ENCODE results near the gene NEK6.

Gene NEK6

GRCh38 chr9:124329206-124329792, 71.5 kb downstream of the NEK6 start:
- no peaks in the 10 kb centered on the region for H3K36me3 ChIP-seq (ENCODE audit: insufficient read depth, low read length)
- no peak overlapping the region for H3K27ac ChIP-seq (ENCODE audit: low read length)
- no peak overlapping the region for H3K9ac ChIP-seq (ENCODE audit: low read depth, low read length)
- no peak overlapping the region for H3K4me3 ChIP-seq (ENCODE audit: low read depth in 1 of 2, low read length in 2 of 2)
- no peaks in the 10 kb centered on the region for H3K79me2 ChIP-seq (ENCODE audit: insufficient read depth, low read length)
- no peaks in the 10 kb centered on the region for H3K9me3 ChIP-seq (ENCODE audit: insufficient read depth, low read length, severe bottlenecking)
- no peak overlapping the region for H3K4me2 ChIP-seq (ENCODE audit: insufficient read depth, low read length)
- H3K27me3 ChIP-seq (ENCODE audit: insufficient read depth, low read length, poor library complexity): no peaks in the 10 kb centered on the region
- no peaks in the 10 kb centered on the region for H3K4me1 ChIP-seq (ENCODE audit: insufficient read depth, low read length)
- H2AFZ ChIP-seq (ENCODE audit: low read depth, low read length): no peak overlapping the region
- DNase-seq (no peak), ATAC-seq (ENCODE audit: insufficient read depth, low read depth) (no peak)
- 0 out of 2 replicates have a peak, but pooled peaks cover 5% of the 10 kb centered on the region for H4K20me1 ChIP-seq (ENCODE audit: insufficient read depth, low read length)
- TF ChIP-seq CTCF (IDR thresholded peaks at IDR 0.05; ENCODE audit: borderline replicate concordance, extremely low read depth, low read length, poor library complexity, severe bottlenecking) (no peak), EZH2 (IDR thresholded peaks at IDR 0.05; ENCODE audit: borderline replicate concordance, low read depth, low read length, severe bottlenecking) (no peak)

GRCh38 chr9:124330011-124330697, 72.4 kb downstream of the NEK6 start:
- 0 out of 2 replicates have a peak, but pooled peaks cover 5% of the 10 kb centered on the region for H4K20me1 ChIP-seq (ENCODE audit: insufficient read depth, low read length)
- no peak overlapping the region for H3K4me3 ChIP-seq (ENCODE audit: low read depth in 1 of 2, low read length in 2 of 2)
- no peak overlapping the region for H3K9ac ChIP-seq (ENCODE audit: low read depth, low read length)
- no peak for DNase-seq
- no peak for TF ChIP-seq CTCF (IDR thresholded peaks at IDR 0.05; ENCODE audit: borderline replicate concordance, extremely low read depth, low read length, poor library complexity, severe bottlenecking)
- TF ChIP-seq EZH2 (IDR thresholded peaks at IDR 0.05; ENCODE audit: borderline replicate concordance, low read depth, low read length, severe bottlenecking): no peak
- no peaks in the 10 kb centered on the region for H3K9me3 ChIP-seq (ENCODE audit: insufficient read depth, low read length, severe bottlenecking)
- no peaks in the 10 kb centered on the region for H3K4me1 ChIP-seq (ENCODE audit: insufficient read depth, low read length)
- H3K4me2 ChIP-seq (ENCODE audit: insufficient read depth, low read length): no peak overlapping the region
- H3K27ac ChIP-seq (ENCODE audit: low read length): no peak overlapping the region
- H3K79me2 ChIP-seq (ENCODE audit: insufficient read depth, low read length): no peaks in the 10 kb centered on the region
- no peaks in the 10 kb centered on the region for H3K27me3 ChIP-seq (ENCODE audit: insufficient read depth, low read length, poor library complexity)
- H3K36me3 ChIP-seq (ENCODE audit: insufficient read depth, low read length): no peaks in the 10 kb centered on the region
- no peak overlapping the region for H2AFZ ChIP-seq (ENCODE audit: low read depth, low read length)
- ATAC-seq (ENCODE audit: insufficient read depth, low read depth): no peak

GRCh38 chr9:124331580-124331979, 73.8 kb downstream of the NEK6 start:
- Histone ChIP-seq H3K79me2 (ENCODE audit: insufficient read depth, low read length) (no peaks in the 10 kb centered on the region), H3K9me3 (ENCODE audit: insufficient read depth, low read length, severe bottlenecking) (no peaks in the 10 kb centered on the region), H3K4me2 (ENCODE audit: insufficient read depth, low read length) (no peak overlapping the region), H3K4me1 (ENCODE audit: insufficient read depth, low read length) (no peaks in the 10 kb centered on the region), H3K4me3 (ENCODE audit: low read depth in 1 of 2, low read length in 2 of 2) (no peak overlapping the region), H3K9ac (ENCODE audit: low read depth, low read length) (no peak overlapping the region), H3K27me3 (ENCODE audit: insufficient read depth, low read length, poor library complexity) (no peaks in the 10 kb centered on the region), H2AFZ (ENCODE audit: low read depth, low read length) (no peak overlapping the region), H3K36me3 (ENCODE audit: insufficient read depth, low read length) (no peaks in the 10 kb centered on the region), H3K27ac (ENCODE audit: low read length) (no peak overlapping the region), H4K20me1 (ENCODE audit: insufficient read depth, low read length) (0 out of 2 replicates have a peak, but pooled peaks cover 5% of the 10 kb centered on the region)
- DNase-seq (no peak), ATAC-seq (ENCODE audit: insufficient read depth, low read depth) (no peak)
- TF ChIP-seq EZH2 (IDR thresholded peaks at IDR 0.05; ENCODE audit: borderline replicate concordance, low read depth, low read length, severe bottlenecking): no peak
- no peak for TF ChIP-seq CTCF (IDR thresholded peaks at IDR 0.05; ENCODE audit: borderline replicate concordance, extremely low read depth, low read length, poor library complexity, severe bottlenecking)
